ENCODE measurements around the gene ANGPT4. TPM values are rescaled to one million over a fixed set of nuclear protein-coding genes. Genes with fewer than 3 reads are reported as not detected.

ANGPT4 gene
- polyA plus RNA-seq, 1 of the 3 experiments (the other 2 are of a cell fraction): not detected

- CTCF ChIA-PET: interaction anchor here (0.9 to 1.3 kb wide), 4 partner anchors 32 to 98 kb away, joined by 3 to 8 read pairs (median 3); no protein-coding TSS in a partner anchor
Measured at GRCh38 chr20:914727-915498, 1.2 kb downstream of the ANGPT4 start.

GRCh38 chr20:913306-913849, 2.8 kb downstream of the ANGPT4 start:
- CTCF ChIA-PET: interaction anchor here (1.0 kb wide), 1 partner anchor 43 kb away, joined by 3 read pairs; no protein-coding TSS in a partner anchor
- no peak overlapping the region for H3K27ac ChIP-seq (ENCODE audit: low read depth in 2 of 2, low read length in 1 of 2)
- POLR2A ChIA-PET: no interaction called here
- H3K4me2 ChIP-seq: no peak overlapping the region
- no peaks in the 10 kb centered on the region for H3F3A ChIP-seq (replicated peaks; ENCODE audit: insufficient read depth)
- peaks cover 0 to 2% of the 10 kb centered on the region in 2 experiments; a peak in 1 of 4 replicates for H3K4me1 ChIP-seq (ENCODE audit: control insufficient read depth in 1 of 2, insufficient read depth in 2 of 2, low read depth in 1 of 2, low read length in 1 of 2)
- H2AFZ ChIP-seq (ENCODE audit: low read depth): no peak overlapping the region
- no peak overlapping the region for H3K9ac ChIP-seq
- H3K4me3 ChIP-seq (ENCODE audit: low read depth in 2 of 2, low read length in 1 of 2): no peak overlapping the region
- no peaks in the 10 kb centered on the region for H3K79me2 ChIP-seq (ENCODE audit: insufficient read depth)
- no peaks in the 10 kb centered on the region for H4K20me1 ChIP-seq (ENCODE audit: insufficient read depth)
- 62% methylated on average over 5 of the region's 5 CpGs for WGBS (ENCODE audit: low lambda C conversion rate)
- H3K27me3 ChIP-seq (ENCODE audit: insufficient read depth): peaks cover 6% of the 10 kb centered on the region; the same call in 1 of the 2 replicates
- TF ChIP-seq FOSL2 (IDR thresholded peaks at IDR 0.05; ENCODE audit: borderline replicate concordance, low read depth) (no peak), MXI1 (IDR thresholded peaks at IDR 0.05; ENCODE audit: low read depth, low read length) (no peak), GABPA (IDR thresholded peaks at IDR 0.05; ENCODE audit: low read depth) (no peak)
- H3K9me2 ChIP-seq: no peaks in the 10 kb centered on the region
- H3K9me3 ChIP-seq: no peaks in the 10 kb centered on the region
- no peak for DNase-seq
- no peaks in the 10 kb centered on the region for H3K36me3 ChIP-seq (replicated peaks in 1 of 2; ENCODE audit: control insufficient read depth in 1 of 2, insufficient read depth in 2 of 2, low read length in 1 of 2)

More at GRCh38 chr20:914727-915498, 1.2 kb downstream of the ANGPT4 start:
- H3K4me3 ChIP-seq (ENCODE audit: low read depth in 2 of 2, low read length in 1 of 2): no peak overlapping the region
- no peaks in the 10 kb centered on the region for H3K9me2 ChIP-seq
- TF ChIP-seq FOXM1 (IDR thresholded peaks at IDR 0.05; ENCODE audit: low read depth) (no peak), GATA2 (CRISPR knock-in tag; IDR thresholded peaks at IDR 0.05) (no peak), RAD21 (IDR thresholded peaks at IDR 0.05; ENCODE audit: low read length) (no peak), JUND (IDR thresholded peaks at IDR 0.05) (no peak), USF1 (IDR thresholded peaks at IDR 0.05; ENCODE audit: borderline replicate concordance, low read depth) (no peak)
- no peak overlapping the region for H3K9ac ChIP-seq
- no peaks in the 10 kb centered on the region for H3K79me2 ChIP-seq (ENCODE audit: insufficient read depth)
- POLR2A ChIA-PET: no interaction called here
- 51% methylated on average over 14 of the region's 15 CpGs for WGBS (ENCODE audit: low lambda C conversion rate)
- no peaks in the 10 kb centered on the region for H3K36me3 ChIP-seq (replicated peaks in 1 of 2; ENCODE audit: control insufficient read depth in 1 of 2, insufficient read depth in 2 of 2, low read length in 1 of 2)
- DNase-seq: no peak
- H3K27me3 ChIP-seq (ENCODE audit: insufficient read depth): peaks cover 6% of the 10 kb centered on the region; the same call in 1 of the 2 replicates
- H3K4me2 ChIP-seq: no peak overlapping the region
- H2AFZ ChIP-seq (ENCODE audit: low read depth): no peak overlapping the region
- no peaks in the 10 kb centered on the region for H3K9me3 ChIP-seq
- H4K20me1 ChIP-seq (ENCODE audit: insufficient read depth): no peaks in the 10 kb centered on the region
- no peaks in the 10 kb centered on the region for H3F3A ChIP-seq (replicated peaks; ENCODE audit: insufficient read depth)
- no peak overlapping the region for H3K27ac ChIP-seq (ENCODE audit: low read depth in 2 of 2, low read length in 1 of 2)
- H3K4me1 ChIP-seq (ENCODE audit: control insufficient read depth in 1 of 2, insufficient read depth in 2 of 2, low read depth in 1 of 2, low read length in 1 of 2): peaks cover 0 to 2% of the 10 kb centered on the region in 2 experiments; a peak in 1 of 4 replicates
